Hematopoietic multipotent progenitor cell (in vitro differentiated cells): ENCODE data around the gene POP4. TPM values are rescaled to one million over a fixed set of nuclear protein-coding genes. Genes with fewer than 3 reads are reported as not detected.
A peak's percentile ranks its signal among the peaks of the same experiment; 100 is the strongest.
"Not testable (repeated sequence)": the region's sequence is repeated elsewhere in the genome, so short reads cannot be mapped to it uniquely, and the experiment has no call there.

ENCODE experiments used
- DNase-seq, 3 donors: peaks; one replicate each; pipeline ENCODE4 v3.0.0-alpha.2; 2011 to 2015; ENCODE audit warnings: low read depth in 2 of 3, low spot score in 2 of 3
- total RNA-seq: library from RNA; depleted of rRNA; stranded (reverse); fragments of >200 nt; gene quantifications from one replicate; pipeline ENCODE4 v1.2.3, GENCODE V29; 2012

POP4 gene, protein sequence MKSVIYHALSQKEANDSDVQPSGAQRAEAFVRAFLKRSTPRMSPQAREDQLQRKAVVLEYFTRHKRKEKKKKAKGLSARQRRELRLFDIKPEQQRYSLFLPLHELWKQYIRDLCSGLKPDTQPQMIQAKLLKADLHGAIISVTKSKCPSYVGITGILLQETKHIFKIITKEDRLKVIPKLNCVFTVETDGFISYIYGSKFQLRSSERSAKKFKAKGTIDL
- 32.9 TPM for total RNA-seq

DNA sequence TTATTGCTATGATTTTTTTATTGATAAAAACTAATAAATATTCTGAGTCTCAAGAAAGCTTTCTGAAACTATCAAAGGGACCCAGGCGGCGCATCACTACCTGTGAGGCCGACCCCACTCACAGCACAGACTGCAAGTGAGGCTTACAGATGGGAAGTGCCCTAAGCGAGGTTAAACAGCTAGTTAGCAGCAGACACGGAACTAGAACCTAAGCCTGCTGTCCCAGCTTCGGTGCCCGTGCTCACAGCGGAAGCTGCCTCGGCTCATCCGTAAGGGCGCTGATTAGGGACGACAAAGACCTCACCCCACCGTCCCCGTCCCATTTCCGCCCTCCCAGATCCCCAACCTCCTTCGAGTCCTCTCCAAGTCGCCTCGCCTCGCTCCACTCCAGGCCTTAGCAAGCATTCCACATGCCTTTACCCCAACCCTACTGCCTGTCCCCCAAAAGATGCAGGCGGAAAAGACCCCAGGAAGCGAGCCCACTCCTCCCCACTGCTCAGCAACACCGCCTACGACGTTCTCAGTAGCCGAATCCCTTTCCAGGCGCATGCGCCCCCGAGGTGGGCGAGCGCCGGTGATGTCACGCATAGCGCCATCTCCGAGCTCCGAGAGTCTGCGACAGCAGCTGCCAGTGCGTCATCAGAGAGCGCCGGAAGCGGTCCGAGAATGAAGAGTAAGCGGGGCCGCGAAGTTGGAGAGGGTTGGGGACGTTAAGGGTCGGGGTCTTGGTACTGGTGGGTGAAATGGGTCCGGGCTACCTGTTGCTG, at the start of gene POP4:
Gene POP4 (plus strand): TSS at position 631 of the 767 bp plus-strand sequence. CDS start 36 bp downstream, at position 667.
- peak; percentile 96 to 98 (median 97) for DNase-seq

DNA sequence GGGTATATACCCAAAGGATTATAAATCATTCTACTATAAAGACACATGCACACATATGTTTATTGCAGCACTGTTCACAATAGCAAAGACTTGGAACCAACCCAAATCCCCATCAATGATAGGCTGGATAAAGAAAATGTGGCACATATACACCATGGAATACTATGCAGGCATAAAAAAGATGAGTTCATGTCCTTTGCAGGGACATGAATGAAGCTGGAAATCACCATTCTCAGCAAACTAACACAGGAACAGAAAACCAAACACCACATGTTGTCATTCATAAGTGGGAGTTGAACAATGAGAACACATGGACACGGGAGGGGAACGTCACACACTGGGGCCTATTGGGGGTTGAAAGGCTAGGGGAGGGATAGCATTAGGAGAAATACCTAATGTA, 47.0 kb upstream of the POP4 start:
- not testable (repeated sequence) for DNase-seq

DNA sequence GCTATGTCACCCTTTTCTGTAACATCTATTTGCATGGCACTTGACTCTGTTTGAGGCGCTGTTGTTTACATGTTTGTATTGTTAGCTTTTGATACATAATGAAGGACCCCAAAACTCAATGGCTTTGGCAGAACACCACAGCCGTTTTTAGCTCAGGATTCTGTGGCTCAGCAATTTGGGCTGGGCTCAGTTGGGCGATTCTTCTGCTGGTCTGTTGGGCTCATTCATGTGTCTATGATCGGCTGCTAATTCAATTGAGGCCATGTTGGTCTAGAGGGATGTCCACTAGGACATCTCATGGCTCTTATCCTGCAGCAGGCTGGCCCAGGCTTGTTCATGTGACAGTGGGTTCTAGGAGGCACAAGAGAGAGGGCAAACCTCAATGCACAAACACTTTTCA, 46.3 kb upstream of the POP4 start:
- DNase-seq: no peak

DNA sequence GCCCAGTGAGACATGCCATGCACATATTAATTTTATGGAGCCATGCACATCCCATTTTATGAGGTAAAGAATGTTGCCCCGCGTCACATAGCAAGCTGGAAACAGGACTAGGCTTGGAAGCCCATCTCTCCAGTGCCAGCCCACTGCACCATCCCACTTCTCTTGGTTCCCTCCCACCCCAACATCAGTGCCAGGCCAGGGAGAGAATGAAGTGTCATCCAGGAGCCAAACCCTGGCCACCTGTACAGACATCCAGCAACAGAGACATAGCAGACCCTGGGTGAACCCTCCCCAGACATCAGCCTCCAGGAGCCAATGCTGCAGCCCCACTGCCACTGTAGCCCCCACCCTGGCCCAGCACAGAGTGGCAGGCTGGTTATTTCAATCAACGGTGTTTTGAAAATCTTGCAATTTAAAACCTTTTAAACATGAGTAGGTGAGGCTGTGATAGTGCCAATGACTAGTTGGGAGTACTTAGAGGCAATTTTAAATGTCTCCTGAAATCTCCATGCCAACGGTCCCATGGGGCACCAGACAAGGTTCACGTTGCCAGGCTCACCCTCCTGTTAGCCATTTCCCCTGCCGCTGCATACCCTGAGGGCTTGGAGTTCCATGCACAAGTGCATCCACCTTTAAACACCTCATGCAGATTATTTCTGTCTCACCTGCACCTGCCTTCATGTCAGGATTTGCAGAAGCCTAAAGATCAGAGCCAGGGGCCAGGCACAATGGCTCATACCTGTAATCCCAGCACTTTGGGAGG, 45.6 kb upstream of the POP4 start:
- DNase-seq: no peak

DNA sequence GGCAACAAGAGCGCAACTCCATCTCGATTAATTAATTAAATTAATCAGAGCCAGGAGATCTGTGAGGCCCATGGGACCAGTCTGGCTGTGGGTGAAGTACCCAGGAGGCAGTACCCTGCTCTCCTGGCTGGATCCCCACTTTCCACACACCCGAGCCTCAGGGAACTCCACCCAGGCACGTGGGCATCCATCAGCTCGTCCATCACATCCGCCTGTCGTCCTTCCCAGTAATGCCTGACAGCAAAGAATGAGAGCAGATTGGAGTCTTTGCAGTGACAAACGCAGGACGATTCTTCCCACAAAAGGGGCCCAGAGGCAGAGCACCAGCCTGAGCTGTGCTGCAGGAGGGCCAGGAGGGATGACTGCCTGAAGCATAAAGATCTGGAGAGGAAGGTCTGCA, 44.5 kb upstream of the POP4 start:
- DNase-seq: no peak

DNA sequence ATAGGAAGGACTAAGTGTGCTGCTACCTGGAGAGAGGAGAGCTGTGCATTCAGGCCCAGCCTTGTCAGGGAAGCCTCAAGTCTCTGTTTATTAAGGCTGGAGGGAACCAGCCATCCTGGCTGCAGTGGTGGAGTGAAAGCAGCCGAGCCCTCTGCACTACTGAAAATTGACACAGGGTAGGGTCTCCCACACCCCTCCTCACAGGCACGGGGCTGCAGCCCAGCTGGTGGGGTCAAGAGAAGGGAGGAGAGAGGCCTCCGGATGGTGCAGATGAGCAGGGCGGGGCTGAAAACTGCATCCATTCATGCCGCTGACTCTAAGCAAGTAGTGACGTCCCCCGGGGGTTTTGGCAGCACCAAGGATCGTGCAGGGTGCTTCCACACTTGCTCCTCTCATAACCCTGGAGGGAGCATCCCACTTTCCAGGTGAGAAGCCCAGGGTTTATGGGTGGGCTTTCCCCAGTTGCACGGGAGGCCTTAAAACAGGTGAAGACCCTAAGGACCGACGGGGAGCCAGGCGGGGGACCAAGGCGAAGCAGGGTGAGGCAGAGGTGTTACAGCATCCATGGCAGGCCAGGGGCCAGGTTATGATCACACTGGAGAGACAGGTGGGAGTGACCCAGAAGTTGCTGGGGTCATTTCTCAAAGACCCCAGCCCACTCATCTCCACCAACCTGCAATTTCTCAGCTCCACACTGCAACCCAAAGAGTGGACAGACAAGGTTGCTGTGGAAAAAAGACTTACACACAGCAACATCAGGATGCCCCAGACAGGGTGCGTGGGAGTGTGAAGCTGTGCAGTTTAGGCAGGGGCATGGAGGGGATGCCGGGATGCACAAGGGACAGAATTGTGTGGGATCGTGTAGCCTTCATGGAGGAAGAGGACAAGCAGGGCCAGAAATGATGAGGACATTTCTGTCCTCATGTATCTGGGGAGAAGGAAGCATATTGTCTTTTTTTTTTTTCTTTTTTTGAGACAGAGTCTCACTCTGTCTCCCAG, 43.5 kb upstream of the POP4 start:
- no peak for DNase-seq

DNA sequence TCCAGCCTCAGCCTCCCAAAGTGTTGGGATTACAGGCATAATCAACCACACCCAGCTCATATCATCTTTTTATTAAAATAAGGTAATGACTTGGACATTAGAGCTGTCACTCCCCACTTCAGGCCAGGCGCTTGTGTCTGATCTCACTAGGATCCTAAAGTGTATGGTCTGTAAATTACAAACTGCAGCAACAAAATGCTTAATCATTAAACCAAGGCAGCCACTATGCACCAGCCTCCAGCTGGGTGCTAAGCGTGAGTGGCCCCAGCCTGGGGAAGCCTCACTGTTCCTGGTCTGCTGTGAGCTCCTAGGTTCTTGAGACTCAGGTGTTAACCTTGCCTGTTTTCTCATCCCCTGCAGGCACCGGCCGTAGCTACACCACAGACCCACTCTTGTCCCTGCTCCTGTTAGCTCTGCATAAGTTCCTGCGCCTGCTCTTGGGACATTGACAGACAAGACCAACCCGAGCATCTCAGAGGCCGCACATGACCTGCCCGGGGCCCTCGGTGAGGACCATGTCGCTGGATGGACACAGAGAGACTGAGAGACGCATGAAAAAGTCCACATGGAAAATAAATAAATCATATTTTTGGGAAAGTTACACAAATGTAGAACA, 42.5 kb upstream of the POP4 start:
- no peak for DNase-seq

DNA sequence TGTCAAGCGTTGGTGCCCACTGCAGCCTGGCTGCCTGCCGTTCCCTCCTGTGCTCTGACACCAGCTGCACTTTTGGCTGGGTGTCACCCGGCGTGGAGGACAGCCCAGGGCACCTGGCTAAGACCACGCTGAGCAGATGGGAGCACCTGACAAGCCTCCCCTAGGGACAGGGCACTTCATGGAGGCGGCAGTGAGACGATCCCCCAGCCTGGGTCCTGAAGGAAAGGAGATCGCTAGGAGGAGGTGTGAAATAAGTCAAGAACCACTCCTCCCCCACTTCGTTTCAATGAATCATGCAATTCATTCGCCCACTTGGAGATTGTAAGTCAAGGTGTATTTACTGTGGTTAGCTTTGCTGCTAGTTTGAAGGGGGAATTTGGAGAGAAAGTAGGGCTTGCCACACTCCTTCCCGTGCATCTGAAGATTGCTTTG, 41.5 kb upstream of the POP4 start:
- DNase-seq: no peak

DNA sequence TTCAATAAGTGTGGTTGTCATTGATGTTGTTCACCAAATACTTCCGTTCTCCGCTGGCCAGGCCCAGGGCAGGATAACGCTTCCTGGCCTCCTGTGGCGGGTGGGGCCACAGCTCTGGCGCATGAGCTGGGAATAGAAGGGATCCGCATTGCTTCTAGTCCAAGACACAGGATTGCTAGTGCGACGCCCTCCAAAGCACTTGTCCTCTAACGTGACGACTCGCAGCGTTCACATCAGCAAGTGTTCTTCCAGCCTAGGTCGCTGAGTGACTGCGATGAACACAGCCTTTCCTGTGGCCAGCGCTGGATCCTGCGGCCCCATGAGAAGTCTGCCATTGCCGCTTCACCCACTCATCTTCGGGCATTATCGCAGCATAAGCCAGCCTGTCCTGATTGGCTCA, 40.9 kb upstream of the POP4 start:
- DNase-seq: no peak

DNA sequence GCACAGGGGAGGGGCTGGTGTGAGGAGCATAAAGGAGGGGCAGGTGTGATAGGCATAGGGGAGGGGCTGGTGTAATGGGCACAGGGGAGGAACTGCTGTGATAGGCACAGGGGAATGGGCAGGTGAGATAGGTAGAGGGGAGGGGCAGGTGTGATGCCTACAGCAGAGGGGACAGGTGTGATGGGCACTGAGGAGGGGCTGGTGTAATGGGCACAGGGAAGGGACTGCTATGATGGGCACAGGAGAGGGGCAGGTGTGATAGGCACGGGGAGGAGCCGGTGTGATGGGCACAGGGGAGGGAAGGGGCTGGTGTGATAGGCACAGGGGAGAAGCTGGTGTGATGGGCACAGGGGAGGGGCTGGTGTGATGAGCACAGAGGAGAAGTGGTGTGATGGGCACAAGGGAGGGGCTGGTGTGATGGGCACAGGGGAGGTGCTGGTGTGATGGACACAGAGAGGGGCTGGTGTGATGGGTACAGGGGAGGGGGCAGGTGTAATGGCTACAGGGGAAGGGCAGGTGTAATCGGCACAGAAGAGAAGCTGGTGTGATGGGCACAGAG, 39.5 kb upstream of the POP4 start:
- no peak for DNase-seq

DNA sequence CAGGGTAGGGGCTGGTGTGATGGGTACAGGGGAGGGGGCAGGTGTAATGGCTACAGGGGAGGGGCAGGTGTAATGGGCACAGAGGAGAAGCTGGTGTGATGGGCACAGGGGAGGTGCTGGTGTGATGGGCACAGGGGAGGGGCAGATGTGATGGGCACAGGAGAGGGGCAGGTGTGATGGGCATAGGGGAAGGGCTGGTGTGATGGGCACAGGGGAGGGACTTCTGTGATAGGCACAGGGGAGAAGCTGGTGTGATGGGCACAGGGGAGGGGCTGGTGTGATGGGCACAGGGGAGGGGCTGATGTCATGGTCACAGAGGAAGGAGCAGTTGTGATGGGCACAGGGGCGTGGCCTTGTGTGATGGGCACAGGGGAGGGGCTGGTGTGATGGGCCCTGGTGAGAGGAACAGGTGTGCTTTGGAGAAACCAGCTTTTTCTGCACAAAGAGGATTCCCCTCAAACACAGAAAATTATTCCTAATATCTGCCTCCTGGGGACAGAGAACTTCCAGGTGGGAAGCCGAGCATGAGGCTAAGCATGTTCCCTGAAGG, 38.6 kb upstream of the POP4 start:
- no peak for DNase-seq

DNA sequence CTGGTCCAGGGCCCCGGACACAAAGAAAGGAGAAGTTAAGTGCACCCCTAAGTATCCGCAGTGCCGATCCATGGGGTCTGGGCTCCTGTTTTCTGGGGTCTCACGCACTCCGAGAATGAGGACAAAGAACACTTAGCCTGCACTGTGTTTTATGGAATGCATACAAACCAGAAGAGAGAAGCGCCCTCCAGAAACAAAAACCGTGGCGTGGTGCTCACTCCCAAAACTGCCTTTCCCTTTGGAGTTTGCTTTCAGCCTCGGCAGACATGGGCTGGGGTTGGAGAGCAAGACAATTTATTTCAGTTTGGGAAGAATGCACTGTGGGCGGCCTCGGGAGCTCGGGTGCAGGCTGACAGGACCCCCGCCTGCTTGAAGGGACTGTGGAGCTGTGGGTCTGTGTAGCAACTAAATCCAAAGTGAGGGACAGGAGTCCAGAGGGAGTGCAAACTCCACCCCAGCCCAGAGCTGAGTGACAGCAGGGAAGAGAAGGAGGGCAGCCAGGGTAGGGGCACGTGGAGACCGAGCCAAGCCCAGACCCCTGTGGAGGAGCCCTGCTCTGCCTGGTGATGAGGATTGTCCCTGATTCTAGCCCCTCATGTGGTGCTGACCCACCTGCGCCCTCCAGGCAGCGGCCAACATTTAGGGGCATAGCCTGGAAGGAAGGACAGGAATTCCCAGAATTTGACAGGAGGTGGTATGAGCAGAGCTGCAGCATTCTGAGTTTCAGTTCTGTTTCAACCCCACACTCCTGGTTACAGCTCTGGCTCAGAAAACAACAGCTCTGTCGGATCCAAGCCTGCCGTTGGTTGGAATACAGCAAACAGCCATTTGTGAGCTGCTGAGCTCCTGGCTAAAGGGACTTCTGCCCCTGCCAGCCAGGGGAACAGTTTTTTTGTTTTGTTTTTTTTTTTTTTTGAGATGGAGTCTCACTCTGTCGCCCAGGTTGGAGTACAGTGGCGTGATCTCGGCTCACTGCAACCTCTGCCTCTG, 37.8 kb upstream of the POP4 start:
- no peak for DNase-seq

DNA sequence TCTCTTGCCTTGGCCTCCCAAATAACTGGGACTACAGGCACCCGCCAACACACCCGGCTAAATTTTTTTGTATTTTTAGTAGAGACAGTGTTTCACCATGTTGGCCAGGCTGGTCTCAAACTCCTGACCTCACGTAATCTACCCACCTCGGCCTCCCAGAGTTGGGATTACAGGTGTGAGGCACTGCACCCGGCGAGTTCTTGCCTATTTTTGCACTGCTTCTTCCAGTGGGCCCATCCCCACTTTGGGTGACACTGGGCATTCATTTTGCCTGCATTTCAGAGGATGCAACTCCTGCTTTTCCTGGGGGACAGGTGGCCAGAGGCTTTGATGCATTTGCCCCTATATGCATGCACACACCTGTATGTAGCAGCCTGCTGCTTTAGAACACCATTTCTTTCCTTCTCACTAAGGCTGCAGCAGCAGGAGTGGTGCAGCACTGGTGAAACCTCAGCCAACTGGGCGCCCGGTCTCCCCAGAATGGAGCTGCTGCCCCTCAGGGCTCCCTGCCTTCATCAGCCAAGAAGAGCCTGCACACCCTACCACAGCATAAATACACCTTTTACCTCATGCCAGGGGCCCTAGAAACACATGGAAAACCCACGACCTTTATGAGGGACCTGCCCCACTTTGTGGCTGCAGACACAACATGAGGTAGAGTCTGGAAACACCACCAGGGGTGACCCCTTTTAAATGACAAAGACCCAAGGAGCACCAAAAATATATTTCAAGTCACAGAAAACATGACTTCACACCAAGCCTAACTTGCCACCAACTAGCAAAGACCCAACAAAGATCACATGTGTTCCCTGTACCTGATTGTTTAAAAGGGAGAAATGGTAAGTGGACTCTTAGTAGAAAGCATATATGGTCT, 36.8 kb upstream of the POP4 start:
- no peak for DNase-seq

DNA sequence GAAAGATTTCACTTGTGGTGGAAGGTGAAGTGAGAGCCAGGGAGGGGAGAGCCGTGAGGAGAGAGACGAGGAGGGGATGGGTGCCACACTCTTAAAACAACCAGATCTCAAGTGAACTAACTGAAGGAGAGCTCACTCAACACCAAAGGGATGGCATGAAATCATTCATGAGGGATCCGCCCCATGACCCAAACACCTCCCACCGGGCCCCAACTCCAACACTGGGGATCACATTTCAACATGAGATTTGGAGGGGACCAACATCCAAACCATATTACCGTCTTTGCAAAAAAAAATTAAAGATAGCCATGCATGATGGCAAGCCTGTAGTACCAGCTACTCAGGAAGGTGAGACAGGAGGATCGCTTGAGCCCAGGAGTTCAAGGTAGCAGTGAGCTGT, 34.9 kb upstream of the POP4 start:
- no peak for DNase-seq

DNA sequence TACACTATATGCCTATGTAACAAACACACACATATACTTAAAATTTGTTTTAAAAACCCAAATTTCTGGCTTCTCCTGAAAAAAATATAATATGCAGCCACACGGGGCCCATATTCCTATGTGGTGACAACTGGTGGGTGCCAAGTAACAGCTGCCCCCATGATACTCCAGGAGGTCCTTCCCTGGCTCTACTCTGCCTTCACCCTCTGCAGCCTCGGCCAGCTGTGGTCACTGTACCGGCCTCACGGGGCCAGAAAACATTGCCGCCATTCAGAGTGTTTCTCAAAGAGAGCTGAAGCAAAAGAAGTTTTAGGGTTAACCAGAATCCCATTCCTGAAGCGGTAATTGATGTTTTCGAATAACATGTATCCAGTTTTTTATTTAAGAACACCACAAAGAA, 32.6 kb upstream of the POP4 start:
- no peak for DNase-seq

DNA sequence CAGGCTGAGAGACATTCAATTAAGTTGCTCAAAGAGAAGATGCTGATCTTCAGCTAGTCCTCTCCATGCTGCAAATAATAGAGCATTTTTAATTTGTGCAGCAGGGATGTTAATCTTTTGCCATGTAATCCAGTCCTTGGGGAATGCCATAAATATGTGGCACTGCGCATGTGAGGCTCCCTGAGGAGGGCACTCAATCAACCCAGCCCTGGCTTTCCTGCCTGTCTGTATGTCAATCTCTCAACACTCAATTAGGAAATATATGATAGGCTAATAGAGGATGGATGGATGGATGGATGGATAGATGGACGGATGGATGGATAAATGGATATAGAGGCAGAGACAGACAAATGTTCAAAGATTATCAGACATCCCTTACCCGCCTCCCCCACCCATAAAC, 31.6 kb upstream of the POP4 start:
- no peak for DNase-seq

DNA sequence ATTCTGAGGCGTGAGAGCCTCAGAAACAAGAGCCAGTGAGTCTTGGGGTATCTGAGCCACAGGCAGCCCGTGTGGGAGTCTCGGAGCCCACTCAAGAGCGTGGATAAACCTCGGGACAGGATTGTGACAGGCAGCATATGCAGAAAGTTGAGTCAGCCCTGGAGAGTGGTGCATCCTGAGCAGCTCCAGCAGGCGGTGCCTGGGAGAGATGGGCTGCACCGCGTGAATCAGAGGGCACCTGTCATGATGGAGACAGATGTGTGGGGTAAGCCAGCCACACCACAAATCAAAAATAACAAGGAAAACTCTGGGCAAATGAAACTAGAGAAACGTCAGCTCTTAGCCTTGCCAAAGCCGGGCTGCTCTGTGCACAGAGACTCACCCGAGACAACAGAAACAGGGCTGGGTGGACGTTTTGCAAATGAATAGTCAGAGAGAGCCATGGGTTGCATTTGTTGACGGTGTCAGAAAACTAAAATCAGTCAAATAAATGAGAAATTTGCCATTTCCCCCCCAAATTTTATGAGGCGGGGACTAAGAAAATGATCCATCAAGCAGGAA, 30.0 kb upstream of the POP4 start:
- no peak for DNase-seq
